Nephron (organoid): ENCODE data around the gene LARP1.

Source experiments
- H3K27ac Mint-ChIP-seq, 3 experiments: 2 replicates each; pipeline ENCODE4 v1.8.0; 2020; ENCODE audit warnings: mixed read lengths in 3 of 3, mild to moderate bottlenecking in 2 of 3, moderate library complexity in 1 of 3
- H3K27me3 Mint-ChIP-seq: 2 replicates; pipeline ENCODE4 v1.8.0; 2021; ENCODE audit warnings: low read depth, mild to moderate bottlenecking, moderate library complexity, mixed read lengths
- H3K36me3 Mint-ChIP-seq: 2 replicates; pipeline ENCODE4 v1.8.0; 2020; ENCODE audit warnings: low read depth, mixed read lengths
- H3K4me1 Mint-ChIP-seq: 2 replicates; pipeline ENCODE4 v1.8.0; 2020; ENCODE audit warnings: mixed read lengths
- H3K4me3 Mint-ChIP-seq, 3 experiments: 2 replicates each; pipeline ENCODE4 v1.8.0; 2020; ENCODE audit warnings: mild to moderate bottlenecking in 3 of 3, mixed read lengths in 3 of 3, moderate library complexity in 2 of 3
- H3K9me3 Mint-ChIP-seq: 2 replicates; pipeline ENCODE4 v1.8.0; 2020; ENCODE audit warnings: mixed read lengths
- CTCF ChIP-seq, 3 experiments: fragments of 200-600 bp; sonication (generic); IDR thresholded peaks; one replicate each; pipeline ENCODE4 v1.5.0; 2021; ENCODE audit warnings: antibody characterized with exemption in 3 of 3; ENCODE audit not compliant: unreplicated experiment in 3 of 3

LARP1 gene

GRCh38 chr5:154858297-154858971 is 103.3 kb downstream of the LARP1 start, which contains the start of gene CNOT8:
Gene CNOT8, plus strand, starts transcription at chr5:154858627. Its CDS starts 4,652 bp downstream, at chr5:154863279.
- no peak for TF ChIP-seq CTCF (IDR thresholded peaks at IDR 0.05; ENCODE audit: unreplicated experiment in 3 of 3)
- Mint-ChIP-seq H3K4me1 (peaks cover 31% of the 10 kb centered on the region), H3K36me3 (peaks cover 16% of the 10 kb centered on the region), H3K27me3 (no peaks in the 10 kb centered on the region), H3K4me3 (peak within 1 kb of the TSS; percentile 88 to 98 (median 96)), H3K27ac (peak within 1 kb of the TSS; percentile 99 to 100 (median 100)), H3K9me3 (no peaks in the 10 kb centered on the region)

- no peak for TF ChIP-seq CTCF (IDR thresholded peaks at IDR 0.05; ENCODE audit: unreplicated experiment in 3 of 3)
- H3K27me3 Mint-ChIP-seq: no peaks in the 10 kb centered on the region
- H3K4me1 Mint-ChIP-seq: peaks cover 31% of the 10 kb centered on the region
- H3K36me3 Mint-ChIP-seq: peaks cover 22% of the 10 kb centered on the region
- no peaks in the 10 kb centered on the region for H3K9me3 Mint-ChIP-seq
- H3K27ac Mint-ChIP-seq: peak overlapping the region; percentile 99 to 100 (median 100)
- peak overlapping the region; percentile 88 to 98 (median 96) for H3K4me3 Mint-ChIP-seq
These were observed 104.0 kb downstream of the LARP1 start for GRCh38 chr5:154858972-154859871.

GRCh38 chr5:154860123-154860522 is 104.9 kb downstream of the LARP1 start:
- Mint-ChIP-seq H3K36me3 (peaks cover 28% of the 10 kb centered on the region), H3K27me3 (no peaks in the 10 kb centered on the region), H3K4me3 (peak overlapping the region; percentile 88 to 98 (median 96)), H3K4me1 (peaks cover 31% of the 10 kb centered on the region), H3K27ac (peak overlapping the region; percentile 99 to 100 (median 100)), H3K9me3 (no peaks in the 10 kb centered on the region)
- no peak for TF ChIP-seq CTCF (IDR thresholded peaks at IDR 0.05; ENCODE audit: unreplicated experiment in 3 of 3)

GRCh38 chr5:154860765-154861164 is 105.6 kb downstream of the LARP1 start:
- peaks cover 35% of the 10 kb centered on the region for H3K36me3 Mint-ChIP-seq
- no peaks in the 10 kb centered on the region for H3K27me3 Mint-ChIP-seq
- no peak for TF ChIP-seq CTCF (IDR thresholded peaks at IDR 0.05; ENCODE audit: unreplicated experiment in 3 of 3)
- peak overlapping the region; percentile 88 to 98 (median 96) for H3K4me3 Mint-ChIP-seq
- H3K4me1 Mint-ChIP-seq: peaks cover 31% of the 10 kb centered on the region
- H3K27ac Mint-ChIP-seq: peak overlapping the region in 1 of 3 experiments; percentile 6
- no peaks in the 10 kb centered on the region for H3K9me3 Mint-ChIP-seq

GRCh38 chr5:154861946-154862345 is 106.8 kb downstream of the LARP1 start:
- Mint-ChIP-seq H3K4me1 (peaks cover 28% of the 10 kb centered on the region), H3K36me3 (peaks cover 42% of the 10 kb centered on the region), H3K27ac (no peak overlapping the region), H3K27me3 (no peaks in the 10 kb centered on the region), H3K9me3 (no peaks in the 10 kb centered on the region), H3K4me3 (peak overlapping the region in 2 of 3 experiments; percentile 13 to 33)
- TF ChIP-seq CTCF (IDR thresholded peaks at IDR 0.05; ENCODE audit: unreplicated experiment in 3 of 3): no peak
